Glutamatergic neuron (in vitro differentiated cells): ENCODE results near the gene KRT76. TPM values are rescaled to one million over a fixed set of nuclear protein-coding genes. Genes with fewer than 3 reads are reported as not detected.

Source experiments
- DNase-seq: peaks from one replicate; pipeline ENCODE4 v3.0.0; 2022
- H3K27ac Mint-ChIP-seq: one replicate; pipeline ENCODE4 v1.8.0; 2020; ENCODE audit warnings: mild to moderate bottlenecking, mixed read lengths, inconsistent platforms; ENCODE audit not compliant: unreplicated experiment
- H3K27me3 Mint-ChIP-seq: one replicate; pipeline ENCODE4 v1.8.0; 2020; ENCODE audit warnings: mild to moderate bottlenecking, moderate library complexity, mixed read lengths, inconsistent platforms; ENCODE audit not compliant: unreplicated experiment
- H3K36me3 Mint-ChIP-seq: one replicate; pipeline ENCODE4 v1.8.0; 2020; ENCODE audit warnings: mild to moderate bottlenecking, mixed read lengths, inconsistent platforms; ENCODE audit not compliant: unreplicated experiment
- H3K4me1 Mint-ChIP-seq: one replicate; pipeline ENCODE4 v1.8.0; 2020; ENCODE audit warnings: mild to moderate bottlenecking, low read depth, mixed read lengths, inconsistent platforms; ENCODE audit not compliant: unreplicated experiment
- H3K4me3 Mint-ChIP-seq: one replicate; pipeline ENCODE4 v1.8.0; 2020; ENCODE audit warnings: mild to moderate bottlenecking, mixed read lengths, inconsistent platforms; ENCODE audit not compliant: unreplicated experiment
- H3K9me3 Mint-ChIP-seq: one replicate; pipeline ENCODE4 v1.8.0; 2020; ENCODE audit warnings: mild to moderate bottlenecking, moderate library complexity, mixed read lengths, inconsistent platforms; ENCODE audit not compliant: unreplicated experiment
- total RNA-seq: library from RNA; stranded (reverse); fragmentation: NEBNext Ultra II Directional; extraction: Animal tissue kit (Norgen Biotek cat#: 25700); gene quantifications from one replicate; pipeline ENCODE4 v1.2.1, GENCODE V29; 2021; ENCODE audit not compliant: unreplicated experiment
- TF ChIP-seq, protein P1 (sequence below): fragments of 200-600 bp; sonication (generic); IDR thresholded peaks from one replicate; pipeline ENCODE4 v1.5.0; 2021; ENCODE audit not compliant: partially characterized antibody, unreplicated experiment

KRT76 gene
- total RNA-seq, 1 donor from 2014 or later, result not detected

DNA sequence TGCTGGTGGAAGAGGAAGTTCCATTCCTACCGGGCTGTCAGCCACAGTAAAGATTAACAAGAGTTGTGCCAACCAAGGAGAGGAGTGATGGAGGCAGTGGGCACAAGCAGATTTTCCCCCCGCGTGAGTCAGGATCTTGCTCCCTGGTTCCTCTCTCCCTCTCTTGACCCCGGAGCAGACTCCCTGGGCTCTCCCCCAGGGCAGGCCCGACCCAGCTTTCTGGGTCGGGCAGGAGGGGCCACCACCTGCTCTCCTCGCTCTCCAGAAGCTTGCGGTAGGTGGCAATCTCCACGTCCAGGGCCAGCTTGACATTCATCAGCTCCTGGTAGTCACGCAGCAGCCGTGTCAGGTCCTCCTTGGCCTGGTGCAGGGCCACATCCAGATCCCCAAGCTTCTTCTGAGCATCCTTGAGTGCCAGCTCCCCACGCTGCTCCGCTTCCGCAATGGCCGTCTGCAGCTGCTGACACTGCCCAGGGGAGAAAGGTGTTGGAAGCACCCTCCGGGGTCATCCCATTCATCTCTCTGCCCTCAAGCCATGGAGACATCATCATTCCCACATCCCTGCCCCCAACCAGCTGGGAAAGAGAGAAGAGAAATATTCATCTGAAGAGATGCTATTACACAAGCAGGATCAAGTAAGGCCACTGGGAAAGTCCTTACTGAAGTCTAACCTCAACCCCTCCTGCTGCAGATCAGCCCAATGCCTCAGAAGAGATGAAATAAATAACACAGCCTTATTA is 45.8 kb upstream of the KRT76 start:
- TF ChIP-seq, protein P1, sequence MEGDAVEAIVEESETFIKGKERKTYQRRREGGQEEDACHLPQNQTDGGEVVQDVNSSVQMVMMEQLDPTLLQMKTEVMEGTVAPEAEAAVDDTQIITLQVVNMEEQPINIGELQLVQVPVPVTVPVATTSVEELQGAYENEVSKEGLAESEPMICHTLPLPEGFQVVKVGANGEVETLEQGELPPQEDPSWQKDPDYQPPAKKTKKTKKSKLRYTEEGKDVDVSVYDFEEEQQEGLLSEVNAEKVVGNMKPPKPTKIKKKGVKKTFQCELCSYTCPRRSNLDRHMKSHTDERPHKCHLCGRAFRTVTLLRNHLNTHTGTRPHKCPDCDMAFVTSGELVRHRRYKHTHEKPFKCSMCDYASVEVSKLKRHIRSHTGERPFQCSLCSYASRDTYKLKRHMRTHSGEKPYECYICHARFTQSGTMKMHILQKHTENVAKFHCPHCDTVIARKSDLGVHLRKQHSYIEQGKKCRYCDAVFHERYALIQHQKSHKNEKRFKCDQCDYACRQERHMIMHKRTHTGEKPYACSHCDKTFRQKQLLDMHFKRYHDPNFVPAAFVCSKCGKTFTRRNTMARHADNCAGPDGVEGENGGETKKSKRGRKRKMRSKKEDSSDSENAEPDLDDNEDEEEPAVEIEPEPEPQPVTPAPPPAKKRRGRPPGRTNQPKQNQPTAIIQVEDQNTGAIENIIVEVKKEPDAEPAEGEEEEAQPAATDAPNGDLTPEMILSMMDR, result no peak
- no peak for DNase-seq
- H3K9me3 Mint-ChIP-seq, result peaks cover 3% of the 10 kb centered on the region
- H3K27me3 Mint-ChIP-seq, result peaks cover 4% of the 10 kb centered on the region
- no peaks in the 10 kb centered on the region for H3K36me3 Mint-ChIP-seq
- H3K4me1 Mint-ChIP-seq, result no peaks in the 10 kb centered on the region
- H3K27ac Mint-ChIP-seq, result no peak overlapping the region
- no peak overlapping the region for H3K4me3 Mint-ChIP-seq

DNA sequence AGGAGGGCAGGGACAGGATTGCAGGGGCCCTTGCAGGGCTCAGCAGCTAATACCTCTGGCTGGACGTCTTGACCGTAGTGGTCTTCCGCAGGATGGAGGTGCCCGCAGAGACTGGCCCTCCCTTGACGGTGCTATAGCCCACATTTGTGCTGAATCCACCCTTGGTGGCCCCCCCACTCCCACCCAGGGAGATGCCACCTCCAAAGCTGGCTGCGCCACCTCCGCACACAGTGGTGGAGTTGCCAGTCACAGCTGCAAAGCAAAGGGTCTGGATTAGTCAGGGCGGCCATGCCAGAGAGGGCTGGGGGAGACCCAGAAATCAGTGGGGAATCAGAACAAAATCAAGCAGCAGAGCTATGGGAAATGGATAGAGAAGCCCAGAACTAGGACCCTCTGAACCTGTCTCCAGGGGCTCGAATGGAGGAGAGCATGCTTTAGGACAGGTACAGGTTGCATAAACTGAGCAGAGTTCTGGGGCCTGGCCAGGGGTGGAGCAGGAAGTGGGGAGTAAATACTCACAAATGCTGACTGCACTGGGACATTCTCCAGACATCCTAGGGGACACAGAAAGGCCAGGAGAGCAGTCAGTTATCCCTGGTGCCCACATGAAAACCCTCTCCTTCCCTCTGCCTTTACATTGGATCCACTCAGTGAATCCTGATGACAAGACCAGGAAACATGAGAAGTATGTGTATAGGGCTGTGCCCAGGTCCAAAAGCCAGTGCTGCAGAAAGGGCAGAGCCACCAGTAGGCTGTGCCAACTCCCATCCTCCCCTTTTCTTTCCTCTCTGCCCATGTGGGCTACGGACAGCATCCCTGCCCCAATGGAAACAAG is 44.9 kb upstream of the KRT76 start:
- no peaks in the 10 kb centered on the region for H3K4me1 Mint-ChIP-seq
- H3K27me3 Mint-ChIP-seq, result peaks cover 5% of the 10 kb centered on the region

DNA sequence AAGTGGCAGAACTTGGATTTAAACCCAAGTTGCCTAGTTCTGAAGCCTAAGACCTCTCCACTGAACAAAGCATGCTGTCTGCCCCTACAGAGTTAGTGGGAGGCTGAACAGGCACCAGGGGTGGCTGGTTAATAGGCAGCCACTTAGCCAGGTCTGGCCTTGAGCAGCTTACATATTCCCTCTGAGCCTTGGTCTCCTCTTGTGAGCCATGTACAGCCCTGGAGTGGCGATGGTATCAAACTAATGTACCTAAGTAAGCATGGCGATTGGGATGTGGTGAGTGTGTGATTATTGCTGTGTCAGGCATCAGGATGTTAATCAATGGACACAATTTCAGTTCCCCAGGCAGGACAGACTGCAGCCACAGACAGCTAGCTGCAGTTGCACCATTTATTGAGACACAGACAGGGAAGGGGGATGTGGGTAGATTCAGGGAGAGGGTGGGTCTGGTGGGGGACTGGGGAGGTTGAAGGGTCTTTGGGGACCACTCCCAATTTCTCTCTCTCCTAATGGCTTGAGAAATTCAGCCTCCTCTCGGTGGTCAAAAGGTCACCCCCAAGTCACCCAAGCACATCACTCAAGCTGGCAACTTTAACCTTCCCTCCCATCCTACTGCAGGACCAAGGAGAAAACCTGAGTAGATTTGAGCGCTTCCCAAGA is 44.1 kb upstream of the KRT76 start:
- TF ChIP-seq, protein P1, result no peak
- peaks cover 3% of the 10 kb centered on the region for H3K9me3 Mint-ChIP-seq

More for the DNA sequence above, 44.9 kb upstream of the KRT76 start:
- no peaks in the 10 kb centered on the region for H3K36me3 Mint-ChIP-seq
- no peak overlapping the region for H3K27ac Mint-ChIP-seq
- no peak for DNase-seq
- TF ChIP-seq, protein P1, result no peak
- peaks cover 3% of the 10 kb centered on the region for H3K9me3 Mint-ChIP-seq
- no peak overlapping the region for H3K4me3 Mint-ChIP-seq

DNA sequence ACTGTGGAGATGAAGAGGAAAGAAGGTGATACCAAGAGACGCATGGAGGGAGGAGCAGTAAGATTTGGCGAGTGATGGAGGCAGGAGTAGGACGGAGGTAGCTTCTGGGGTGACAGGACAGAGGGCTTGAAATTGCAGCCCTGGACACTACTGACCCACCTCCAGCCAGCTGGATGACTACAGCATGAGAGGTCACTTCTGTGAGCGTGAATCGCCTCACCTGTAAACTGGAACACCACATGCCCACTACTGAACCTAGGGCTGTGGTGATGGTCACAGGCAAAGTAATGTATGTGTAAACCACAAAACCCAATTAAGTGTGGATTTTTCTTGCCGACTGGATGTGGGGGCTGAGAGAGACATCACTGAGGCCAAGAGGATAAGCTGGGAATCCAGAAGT is 43.4 kb upstream of the KRT76 start:
- H3K27me3 Mint-ChIP-seq, result peaks cover 5% of the 10 kb centered on the region
- H3K27ac Mint-ChIP-seq, result no peak overlapping the region

More for the DNA sequence above, 44.1 kb upstream of the KRT76 start:
- H3K4me1 Mint-ChIP-seq, result no peaks in the 10 kb centered on the region
- no peak overlapping the region for H3K27ac Mint-ChIP-seq
- no peak for DNase-seq
- no peak overlapping the region for H3K4me3 Mint-ChIP-seq
- peaks cover 5% of the 10 kb centered on the region for H3K27me3 Mint-ChIP-seq
- H3K36me3 Mint-ChIP-seq, result no peaks in the 10 kb centered on the region

More for the DNA sequence above, 43.4 kb upstream of the KRT76 start:
- H3K4me3 Mint-ChIP-seq, result no peak overlapping the region
- no peak for DNase-seq
- TF ChIP-seq, protein P1, result no peak
- H3K9me3 Mint-ChIP-seq, result peaks cover 3% of the 10 kb centered on the region
- no peaks in the 10 kb centered on the region for H3K36me3 Mint-ChIP-seq
- H3K4me1 Mint-ChIP-seq, result no peaks in the 10 kb centered on the region
